Left lung (tissue), 10 donors: Measurements from ENCODE around the gene CHD8. TPM values are rescaled to one million over a fixed set of nuclear protein-coding genes. Genes with fewer than 3 reads are reported as not detected.
"Not testable (repeated sequence)": the region's sequence is repeated elsewhere in the genome, so short reads cannot be mapped to it uniquely, and the experiment has no call there.

ENCODE experiments used
- ATAC-seq: fragments of 200-7000 bp; cut with Tn5 transposase; one replicate; pipeline ENCODE4 v1.9.1; 2020; ENCODE audit warnings: moderate library complexity
- DNase-seq, 4 donors: peaks; one replicate each; pipeline ENCODE4 v3.0.0-alpha.2; 2013 to 2020
- H3K27ac ChIP-seq, 2 donors: fragments of 200-600 bp; sonication (generic) in 1 of 2; one replicate each; pipeline versions ENCODE4 v1.5.0 to v1.8.0; 2020 to 2021
- H3K27me3 ChIP-seq, 2 donors: fragments of 200-600 bp; sonication (generic) in 1 of 2; one replicate each; pipeline versions ENCODE4 v1.5.0 to v1.8.0; 2020 to 2021
- H3K36me3 ChIP-seq, 2 donors: fragments of 200-600 bp; sonication (generic) in 1 of 2; one replicate each; pipeline versions ENCODE4 v1.5.0 to v1.8.0; 2020 to 2021
- H3K4me1 ChIP-seq, 2 donors: fragments of 200-600 bp; one replicate each; pipeline ENCODE4 v1.8.0; 2021
- H3K4me3 ChIP-seq, 2 donors: fragments of 200-600 bp; sonication (generic) in 1 of 2; one replicate each; pipeline versions ENCODE4 v1.5.0 to v1.8.0; 2020 to 2021; ENCODE audit warnings: mild to moderate bottlenecking in 1 of 2
- H3K9me3 ChIP-seq, 2 donors: fragments of 200-600 bp; sonication (generic) in 1 of 2; one replicate each; pipeline versions ENCODE4 v1.5.0 to v1.8.0; 2020 to 2021
- intact Hi-C, 2 donors: fragments of 100-400 bp; cut with DNase I; formaldehyde crosslinking; loops; one replicate each; pipeline versions ENCODE4 v1.11.2 to v1.14.2; 2022
- polyA plus RNA-seq, 6 donors: library from polyadenylated mRNA; unstranded; fragments of 120-200 nt; gene quantifications; one replicate each; pipeline ENCODE4 v1.2.1, GENCODE V29; 2013; ENCODE audit not compliant: insufficient read length in 6 of 6
- total RNA-seq, 2 donors: library from RNA; stranded (reverse); fragmentation: NEBNext Ultra II Directional; extraction: Animal tissue kit (Norgen Biotek cat#: 25700); gene quantifications; one replicate each; pipeline ENCODE4 v1.2.1, GENCODE V29; 2021
- TF ChIP-seq, protein P1 (sequence below), 2 donors: fragments of 200-600 bp; sonication (generic) in 1 of 2; IDR thresholded peaks; one replicate each; pipeline versions ENCODE4 v1.5.0 to v1.8.0; 2021; ENCODE audit warnings: antibody characterized with exemption in 2 of 2
- donor health status: DM: no; HTN: yes; CAD: no.
- donor health status: DM: no; HTN: no; CAD: no.

CHD8 gene
- total and polyA plus RNA-seq, 8 donors = 69.2 to 83.0 (median 76.1) TPM

- intact Hi-C loops = no loop called here
- no peaks in the 10 kb centered on the region for H3K9me3 ChIP-seq
Observed at GRCh38 chr14:21373980-21374379, 81.9 kb downstream of the CHD8 start.

GRCh38 chr14:21372814-21373213 lies 83.1 kb downstream of the CHD8 start:
- H3K27ac ChIP-seq, H3K4me1 ChIP-seq, H3K9me3 ChIP-seq, intact Hi-C loops, ATAC-seq, H3K27me3 ChIP-seq, H3K4me3 ChIP-seq, DNase-seq: not testable (repeated sequence)
- peaks cover under 1 to 57% of the 10 kb centered on the region in 2 donors for H3K36me3 ChIP-seq

More at GRCh38 chr14:21373980-21374379, 81.9 kb downstream of the CHD8 start:
- Histone ChIP-seq H3K4me1 (peaks cover 3 to 6% of the 10 kb centered on the region in 2 donors), H3K4me3 (no peak overlapping the region), H3K36me3 (peaks cover 0 to 45% of the 10 kb centered on the region in 2 donors), H3K27ac (no peak overlapping the region), H3K27me3 (no peaks in the 10 kb centered on the region)
- DNase-seq (no peak), ATAC-seq (no peak)
- TF ChIP-seq, protein P1, sequence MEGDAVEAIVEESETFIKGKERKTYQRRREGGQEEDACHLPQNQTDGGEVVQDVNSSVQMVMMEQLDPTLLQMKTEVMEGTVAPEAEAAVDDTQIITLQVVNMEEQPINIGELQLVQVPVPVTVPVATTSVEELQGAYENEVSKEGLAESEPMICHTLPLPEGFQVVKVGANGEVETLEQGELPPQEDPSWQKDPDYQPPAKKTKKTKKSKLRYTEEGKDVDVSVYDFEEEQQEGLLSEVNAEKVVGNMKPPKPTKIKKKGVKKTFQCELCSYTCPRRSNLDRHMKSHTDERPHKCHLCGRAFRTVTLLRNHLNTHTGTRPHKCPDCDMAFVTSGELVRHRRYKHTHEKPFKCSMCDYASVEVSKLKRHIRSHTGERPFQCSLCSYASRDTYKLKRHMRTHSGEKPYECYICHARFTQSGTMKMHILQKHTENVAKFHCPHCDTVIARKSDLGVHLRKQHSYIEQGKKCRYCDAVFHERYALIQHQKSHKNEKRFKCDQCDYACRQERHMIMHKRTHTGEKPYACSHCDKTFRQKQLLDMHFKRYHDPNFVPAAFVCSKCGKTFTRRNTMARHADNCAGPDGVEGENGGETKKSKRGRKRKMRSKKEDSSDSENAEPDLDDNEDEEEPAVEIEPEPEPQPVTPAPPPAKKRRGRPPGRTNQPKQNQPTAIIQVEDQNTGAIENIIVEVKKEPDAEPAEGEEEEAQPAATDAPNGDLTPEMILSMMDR (IDR thresholded peaks at IDR 0.05) = no peak

GRCh38 chr14:21369949-21370679 lies 85.8 kb downstream of the CHD8 start:
- H3K4me1 ChIP-seq = peaks cover 0 to 3% of the 10 kb centered on the region in 2 donors
- H3K27me3 ChIP-seq = no peaks in the 10 kb centered on the region
- no peak overlapping the region for H3K27ac ChIP-seq
- H3K36me3 ChIP-seq = peaks cover 9 to 84% of the 10 kb centered on the region in 2 donors
- no peaks in the 10 kb centered on the region for H3K9me3 ChIP-seq
- ATAC-seq (peak; percentile 40), DNase-seq (peak in 2 of 4 donors; percentile 7 to 12)
- TF ChIP-seq, protein P1 (IDR thresholded peaks at IDR 0.05) = no peak
- intact Hi-C loops = loop anchor here in 1 of 2 donors (10.0 kb wide), 1 partner anchor 45 kb away; no protein-coding TSS in a partner anchor
- no peak overlapping the region for H3K4me3 ChIP-seq

DNA sequence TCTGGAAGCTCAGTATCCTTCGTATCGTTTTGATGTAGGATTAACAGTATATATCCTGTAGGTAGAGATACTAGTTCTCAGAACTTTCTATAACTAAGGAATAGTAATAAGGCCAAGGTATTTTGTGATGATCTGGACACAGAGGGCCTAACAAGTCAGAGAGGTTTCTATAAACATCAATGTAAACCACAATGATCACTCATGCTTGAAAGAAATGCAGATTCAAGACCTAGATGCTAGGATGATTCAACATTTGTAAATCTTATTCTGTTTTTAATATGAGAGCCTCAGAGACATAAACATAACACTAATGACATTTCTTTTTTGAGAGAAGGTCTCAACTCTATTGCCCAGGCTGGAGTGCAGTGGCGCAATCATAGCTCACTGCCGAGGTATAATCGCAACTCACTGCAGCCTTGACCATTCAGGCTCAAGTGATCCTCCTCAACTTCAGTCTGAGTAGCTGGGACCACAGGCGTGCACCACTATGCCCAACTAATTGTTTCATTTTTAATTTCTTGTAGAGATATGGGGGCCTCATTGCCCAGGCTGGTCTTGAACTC lies 88.3 kb downstream of the CHD8 start:
- DNase-seq (no peak), ATAC-seq (no peak)
- no peaks in the 10 kb centered on the region for H3K27me3 ChIP-seq
- intact Hi-C loops = loop anchor here in 1 of 2 donors (10.0 kb wide), 1 partner anchor 47 kb away; no protein-coding TSS in a partner anchor
- H3K27ac ChIP-seq = no peak overlapping the region
- peaks cover 9 to 99% of the 10 kb centered on the region in 2 donors for H3K36me3 ChIP-seq
- TF ChIP-seq, protein P1 (IDR thresholded peaks at IDR 0.05) = no peak
- H3K4me1 ChIP-seq = peaks cover 0 to 3% of the 10 kb centered on the region in 2 donors
- H3K4me3 ChIP-seq = no peak overlapping the region
- H3K9me3 ChIP-seq = no peaks in the 10 kb centered on the region

DNA sequence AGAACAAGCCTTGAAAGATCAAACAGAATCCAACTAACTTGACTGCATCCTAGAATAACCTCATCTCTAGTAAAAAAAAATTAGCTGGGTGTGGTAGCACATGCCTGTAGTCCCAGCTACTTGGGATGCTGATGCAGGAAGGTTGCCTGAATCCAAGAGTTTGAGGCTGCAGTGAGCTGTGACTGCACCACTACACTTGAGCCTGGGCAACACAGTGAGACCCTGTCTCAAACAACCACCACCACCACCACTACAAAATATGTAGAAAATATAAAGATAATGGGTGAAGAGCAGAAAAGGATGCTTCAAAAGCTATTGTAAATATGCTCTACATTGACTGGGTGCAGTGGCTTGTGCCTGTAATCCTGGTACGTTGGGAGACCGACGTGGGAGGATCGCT lies 99.4 kb downstream of the CHD8 start:
- DNase-seq = no peak
- peaks cover 0 to 9% of the 10 kb centered on the region in 2 donors for H3K4me1 ChIP-seq
- ATAC-seq = no peak
- no peaks in the 10 kb centered on the region for H3K9me3 ChIP-seq
- H3K4me3 ChIP-seq = no peak overlapping the region
- no peak overlapping the region for H3K27ac ChIP-seq
- peaks cover 0 to 98% of the 10 kb centered on the region in 2 donors for H3K36me3 ChIP-seq
- H3K27me3 ChIP-seq = no peaks in the 10 kb centered on the region
- TF ChIP-seq, protein P1 (IDR thresholded peaks at IDR 0.05) = no peak
- intact Hi-C loops = no loop called here
